Uterus (tissue), 4 donors: Measurements from ENCODE around the gene HUWE1. TPM values are rescaled to one million over a fixed set of nuclear protein-coding genes. Genes with fewer than 3 reads are reported as not detected.

Source experiments
- DNase-seq, 2 donors: peaks; one replicate each; pipeline ENCODE4 v3.0.0-alpha.2; 2019 to 2020
- H3K27ac ChIP-seq, 2 donors: fragments of 200-600 bp; sonication (generic); 1 replicate in 1 of 2; 2 replicates in 1 of 2; pipeline ENCODE4 v1.5.1; 2016 to 2018
- H3K27me3 ChIP-seq, 2 donors: fragments of 200-600 bp; sonication (generic); one replicate each; pipeline ENCODE4 v1.5.1; 2018 to 2019; ENCODE audit warnings: control low read depth in 1 of 2
- H3K36me3 ChIP-seq, 2 donors: fragments of 200-600 bp; sonication (generic); one replicate each; pipeline ENCODE4 v1.5.1; 2019; ENCODE audit warnings: control low read depth in 1 of 2
- H3K4me1 ChIP-seq, 2 donors: fragments of 200-600 bp; sonication (generic); one replicate each; pipeline ENCODE4 v1.5.1; 2018 to 2019; ENCODE audit warnings: control low read depth in 1 of 2
- H3K4me3 ChIP-seq, 2 donors: fragments of 200-600 bp; sonication (generic); 1 replicate in 1 of 2; 2 replicates in 1 of 2; pipeline ENCODE4 v1.5.1; 2018 to 2019; ENCODE audit warnings: mild to moderate bottlenecking in 1 of 2
- H3K9me3 ChIP-seq, 2 donors: fragments of 200-600 bp; sonication (generic); one replicate each; pipeline ENCODE4 v1.5.1; 2019; ENCODE audit warnings: control low read depth in 1 of 2
- POLR2A ChIP-seq, 2 donors: fragments of 450-650 bp; IDR thresholded peaks; one replicate each; pipeline ENCODE4 v1.6.1; 2016; ENCODE audit warnings: antibody characterized with exemption in 2 of 2, mild to moderate bottlenecking in 1 of 2, moderate library complexity in 1 of 2
- intact Hi-C: fragments of 100-400 bp; cut with DNase I; formaldehyde crosslinking; loops from one replicate; pipeline ENCODE4 v1.15.1; 2023; ENCODE audit warnings: low total_unique reads
- total RNA-seq, 4 donors: library from RNA; depleted of rRNA in 3 of 4; stranded (reverse); fragments of >200 nt in 3 of 4; gene quantifications; one replicate each; pipeline versions ENCODE4 v1.1.0 to v1.2.4, GENCODE V29; 2014 to 2023
- TF ChIP-seq, protein P1 (sequence below), 4 experiments: fragments of 200-600 bp in 2 of 4; fragments of 450-650 bp in 2 of 4; sonication (generic) in 2 of 4; IDR thresholded peaks; one replicate each; pipeline ENCODE4 v1.5.1; 2016 to 2019; ENCODE audit warnings: antibody characterized with exemption in 4 of 4, mild to moderate bottlenecking in 2 of 4, moderate library complexity in 1 of 4
- donor health status: DM: yes; HTN: yes; CAD: no.

The HUWE1 gene
- total RNA-seq, 4 donors from 2014 or later, result 47.9 to 252 (median 82.3) TPM

GRCh38 chrX:53715346-53715924, 28.9 kb upstream of the HUWE1 start:
- Histone ChIP-seq H3K4me1 (no peaks in the 10 kb centered on the region), H3K36me3 (no peaks in the 10 kb centered on the region), H3K9me3 (no peaks in the 10 kb centered on the region), H3K4me3 (no peak overlapping the region), H3K27me3 (no peaks in the 10 kb centered on the region), H3K27ac (no peak overlapping the region)
- intact Hi-C loops, result no loop called here
- TF ChIP-seq, protein P1, sequence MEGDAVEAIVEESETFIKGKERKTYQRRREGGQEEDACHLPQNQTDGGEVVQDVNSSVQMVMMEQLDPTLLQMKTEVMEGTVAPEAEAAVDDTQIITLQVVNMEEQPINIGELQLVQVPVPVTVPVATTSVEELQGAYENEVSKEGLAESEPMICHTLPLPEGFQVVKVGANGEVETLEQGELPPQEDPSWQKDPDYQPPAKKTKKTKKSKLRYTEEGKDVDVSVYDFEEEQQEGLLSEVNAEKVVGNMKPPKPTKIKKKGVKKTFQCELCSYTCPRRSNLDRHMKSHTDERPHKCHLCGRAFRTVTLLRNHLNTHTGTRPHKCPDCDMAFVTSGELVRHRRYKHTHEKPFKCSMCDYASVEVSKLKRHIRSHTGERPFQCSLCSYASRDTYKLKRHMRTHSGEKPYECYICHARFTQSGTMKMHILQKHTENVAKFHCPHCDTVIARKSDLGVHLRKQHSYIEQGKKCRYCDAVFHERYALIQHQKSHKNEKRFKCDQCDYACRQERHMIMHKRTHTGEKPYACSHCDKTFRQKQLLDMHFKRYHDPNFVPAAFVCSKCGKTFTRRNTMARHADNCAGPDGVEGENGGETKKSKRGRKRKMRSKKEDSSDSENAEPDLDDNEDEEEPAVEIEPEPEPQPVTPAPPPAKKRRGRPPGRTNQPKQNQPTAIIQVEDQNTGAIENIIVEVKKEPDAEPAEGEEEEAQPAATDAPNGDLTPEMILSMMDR (IDR thresholded peaks at IDR 0.05), result no peak
- no peak for TF ChIP-seq POLR2A (IDR thresholded peaks at IDR 0.05)
- DNase-seq, result no peak

DNA sequence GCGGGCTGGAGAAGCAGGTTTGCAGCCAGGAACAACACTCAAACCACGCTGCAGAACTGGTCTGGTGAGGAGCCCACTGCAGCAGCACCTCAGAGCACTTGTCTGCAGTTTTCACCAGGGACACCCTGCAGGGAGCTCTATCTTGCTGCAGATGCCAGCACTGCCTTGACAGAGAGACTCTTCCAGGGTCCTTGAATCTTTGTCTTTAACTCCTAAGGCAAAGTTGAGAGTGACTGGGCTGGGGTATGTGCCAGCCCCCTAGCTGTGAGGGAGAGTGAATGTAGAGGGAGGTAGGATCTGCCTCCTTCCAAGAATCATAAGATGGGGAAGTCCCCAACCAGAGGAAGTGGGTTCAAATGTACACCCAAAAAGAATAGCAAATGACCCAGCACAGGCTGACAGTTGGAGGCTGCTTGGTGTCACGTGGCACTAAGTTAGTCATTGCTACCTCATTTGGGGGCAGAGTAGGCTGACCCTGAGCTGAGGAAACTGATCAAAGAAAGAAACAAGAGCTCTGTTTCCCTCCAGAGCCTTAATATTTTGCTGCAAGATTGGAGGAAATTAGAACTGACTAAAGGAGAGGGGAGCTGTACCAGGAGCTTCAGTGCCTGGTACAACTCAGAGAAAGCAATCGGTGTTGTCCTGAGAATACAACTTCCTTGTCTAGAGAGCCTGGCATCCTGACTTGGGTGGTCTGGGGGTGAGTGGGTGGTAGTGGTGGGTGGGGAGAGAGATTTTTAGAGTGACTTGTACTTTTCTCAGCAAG, 28.2 kb upstream of the HUWE1 start:
- Histone ChIP-seq H3K4me1 (no peaks in the 10 kb centered on the region), H3K4me3 (no peak overlapping the region), H3K27ac (no peak overlapping the region), H3K9me3 (no peaks in the 10 kb centered on the region), H3K27me3 (no peaks in the 10 kb centered on the region), H3K36me3 (no peaks in the 10 kb centered on the region)
- DNase-seq, result no peak
- TF ChIP-seq, protein P1 (IDR thresholded peaks at IDR 0.05), result no peak
- TF ChIP-seq POLR2A (IDR thresholded peaks at IDR 0.05), result no peak
- intact Hi-C loops, result no loop called here

GRCh38 chrX:53713987-53714579, 27.6 kb upstream of the HUWE1 start:
- H3K9me3 ChIP-seq, result no peaks in the 10 kb centered on the region
- intact Hi-C loops, result no loop called here
- H3K27me3 ChIP-seq, result no peaks in the 10 kb centered on the region
- DNase-seq, result no peak
- no peak overlapping the region for H3K4me3 ChIP-seq
- no peaks in the 10 kb centered on the region for H3K4me1 ChIP-seq
- H3K27ac ChIP-seq, result no peak overlapping the region
- no peak for TF ChIP-seq POLR2A (IDR thresholded peaks at IDR 0.05)
- TF ChIP-seq, protein P1 (IDR thresholded peaks at IDR 0.05), result no peak
- no peaks in the 10 kb centered on the region for H3K36me3 ChIP-seq

GRCh38 chrX:53711436-53711835, 24.9 kb upstream of the HUWE1 start:
- H3K27me3 ChIP-seq, result no peaks in the 10 kb centered on the region

More at GRCh38 chrX:53711436-53711835, 24.9 kb upstream of the HUWE1 start:
- DNase-seq, result no peak
- Histone ChIP-seq H3K36me3 (no peaks in the 10 kb centered on the region), H3K4me3 (no peak overlapping the region), H3K4me1 (no peaks in the 10 kb centered on the region), H3K9me3 (no peaks in the 10 kb centered on the region), H3K27ac (no peak overlapping the region)
- TF ChIP-seq, protein P1 (IDR thresholded peaks at IDR 0.05), result no peak
- no peak for TF ChIP-seq POLR2A (IDR thresholded peaks at IDR 0.05)
- intact Hi-C loops, result no loop called here
